GM13977 (cell line): ENCODE results near the gene EPB41L2.
"Not testable (repeated sequence)": the region's sequence is repeated elsewhere in the genome, so short reads cannot be mapped to it uniquely, and the experiment has no call there.

ENCODE experiments used
- DNase-seq: peaks from one replicate; pipeline ENCODE4 v3.0.0; 2012; ENCODE audit warnings: low spot score
- in situ Hi-C: fragments of 300-500 bp; cut with MboI; formaldehyde crosslinking; loops from one replicate; pipeline ENCODE4 v1.12.0; 2022; ENCODE audit warnings: low sequenced_read_pairs, low pct_unique_long_range_greater_than_20kb, mixed read lengths, inconsistent platforms; ENCODE audit not compliant: unreplicated experiment
- TF ChIP-seq, protein P1 (sequence below): IDR thresholded peaks from 2 replicates; pipeline ENCODE4 v1.5.1; 2012; ENCODE audit warnings: mild to moderate bottlenecking, control low read depth; ENCODE audit not compliant: insufficient read depth; ENCODE audit errors: extremely low read depth, missing control alignments

Gene EPB41L2

DNA sequence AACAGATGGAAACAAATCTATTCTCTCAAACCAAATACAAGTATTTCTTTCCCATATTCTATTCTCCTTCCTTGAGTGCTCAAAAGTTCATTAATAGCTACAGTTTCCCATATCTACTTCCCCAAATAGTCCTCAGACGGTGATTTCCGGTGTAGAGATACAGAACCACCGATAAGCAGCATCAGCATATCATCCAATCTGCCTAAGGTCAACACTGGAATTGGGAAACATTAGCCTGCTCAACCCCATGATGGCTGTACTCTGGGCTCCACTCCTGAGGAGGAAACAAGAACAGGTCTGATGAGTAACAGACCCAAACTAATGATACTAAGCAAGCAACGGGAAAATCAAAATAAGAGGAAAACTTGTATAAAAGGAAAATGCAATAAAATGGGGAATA lies 115.6 kb downstream of the EPB41L2 start:
- DNase-seq, result no peak
- TF ChIP-seq, protein P1, sequence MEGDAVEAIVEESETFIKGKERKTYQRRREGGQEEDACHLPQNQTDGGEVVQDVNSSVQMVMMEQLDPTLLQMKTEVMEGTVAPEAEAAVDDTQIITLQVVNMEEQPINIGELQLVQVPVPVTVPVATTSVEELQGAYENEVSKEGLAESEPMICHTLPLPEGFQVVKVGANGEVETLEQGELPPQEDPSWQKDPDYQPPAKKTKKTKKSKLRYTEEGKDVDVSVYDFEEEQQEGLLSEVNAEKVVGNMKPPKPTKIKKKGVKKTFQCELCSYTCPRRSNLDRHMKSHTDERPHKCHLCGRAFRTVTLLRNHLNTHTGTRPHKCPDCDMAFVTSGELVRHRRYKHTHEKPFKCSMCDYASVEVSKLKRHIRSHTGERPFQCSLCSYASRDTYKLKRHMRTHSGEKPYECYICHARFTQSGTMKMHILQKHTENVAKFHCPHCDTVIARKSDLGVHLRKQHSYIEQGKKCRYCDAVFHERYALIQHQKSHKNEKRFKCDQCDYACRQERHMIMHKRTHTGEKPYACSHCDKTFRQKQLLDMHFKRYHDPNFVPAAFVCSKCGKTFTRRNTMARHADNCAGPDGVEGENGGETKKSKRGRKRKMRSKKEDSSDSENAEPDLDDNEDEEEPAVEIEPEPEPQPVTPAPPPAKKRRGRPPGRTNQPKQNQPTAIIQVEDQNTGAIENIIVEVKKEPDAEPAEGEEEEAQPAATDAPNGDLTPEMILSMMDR, result no peak
- in situ Hi-C loops, result no loop called here

DNA sequence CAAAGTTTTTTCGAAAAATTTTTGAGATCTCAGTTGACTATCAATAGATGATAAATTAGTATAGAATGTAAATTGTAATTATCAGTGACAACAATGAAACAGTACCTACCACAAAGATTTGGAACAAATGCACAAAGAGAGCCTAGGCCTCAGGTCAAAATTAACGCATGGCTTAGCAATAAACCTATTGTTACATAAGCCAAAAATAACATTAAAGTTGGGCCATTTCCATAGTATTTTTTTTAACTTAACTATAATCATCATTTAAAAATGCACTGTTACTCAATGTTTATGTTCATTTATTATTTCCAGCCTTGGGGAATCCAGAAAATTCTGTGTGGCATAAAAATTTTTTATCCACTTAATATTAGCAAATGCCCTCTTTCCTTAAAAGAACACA lies 117.0 kb downstream of the EPB41L2 start:
- DNase-seq, result no peak
- in situ Hi-C loops, result no loop called here
- TF ChIP-seq, protein P1, result no peak

GRCh38 chr6:130945401-130945919 lies 117.6 kb downstream of the EPB41L2 start:
- TF ChIP-seq, protein P1, result no peak
- DNase-seq, result no peak
- in situ Hi-C loops, result no loop called here

GRCh38 chr6:130944486-130944885 lies 118.6 kb downstream of the EPB41L2 start:
- in situ Hi-C loops, result no loop called here
- TF ChIP-seq, protein P1, result no peak

GRCh38 chr6:130943738-130944137 lies 119.3 kb downstream of the EPB41L2 start:
- in situ Hi-C loops, result no loop called here
- no peak for DNase-seq
- TF ChIP-seq, protein P1, result no peak

More at GRCh38 chr6:130944486-130944885, 118.6 kb downstream of the EPB41L2 start:
- no peak for DNase-seq

GRCh38 chr6:130942752-130943151 lies 120.3 kb downstream of the EPB41L2 start:
- in situ Hi-C loops, result not testable (repeated sequence)

DNA sequence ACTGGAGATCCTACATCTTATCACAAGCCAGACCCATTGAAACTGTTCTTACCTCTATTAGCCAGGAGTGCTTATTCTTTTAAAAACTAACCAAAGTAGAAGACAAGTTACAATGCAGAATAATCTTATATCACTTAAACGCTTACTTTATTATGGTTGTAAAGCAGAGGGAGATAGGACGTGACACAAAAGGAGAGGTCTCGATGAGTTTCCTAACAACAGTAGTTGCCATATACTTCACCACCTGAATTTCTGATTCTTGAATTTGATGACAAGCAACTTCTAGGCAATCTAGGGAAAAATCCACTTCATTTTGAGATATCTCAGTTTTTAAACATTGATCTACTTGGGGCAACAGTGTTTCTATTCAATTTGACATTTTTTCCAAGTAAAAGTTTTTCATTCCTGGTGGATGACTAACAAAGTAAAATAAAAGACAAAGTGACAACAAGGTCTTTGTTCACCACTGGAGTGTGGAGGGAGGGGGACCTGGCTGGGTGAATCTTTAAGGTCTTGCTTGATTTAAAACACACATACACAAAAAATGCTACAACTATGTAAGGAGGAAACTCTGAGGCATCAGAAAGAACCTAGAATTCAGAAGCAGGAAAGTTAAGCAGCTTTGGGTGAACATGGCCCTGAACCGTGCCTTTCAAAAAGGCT lies 125.0 kb downstream of the EPB41L2 start:
- in situ Hi-C loops, result no loop called here
- TF ChIP-seq, protein P1, result no peak
- no peak for DNase-seq

More at GRCh38 chr6:130942752-130943151, 120.3 kb downstream of the EPB41L2 start:
- not testable (repeated sequence) for DNase-seq
